ENCODE results near the gene FAH.

- TF ChIP-seq RCOR1 (IDR thresholded peaks at IDR 0.05; ENCODE audit: borderline replicate concordance in 1 of 2, low read depth in 2 of 2, low read length in 2 of 2) (no peak), NCOA2 (IDR thresholded peaks at IDR 0.05; ENCODE audit: partially characterized antibody in 2 of 2) (no peak), HMGXB4 (CRISPR knock-in tag; IDR thresholded peaks at IDR 0.05) (no peak), TBP (optimal IDR thresholded peaks at IDR 0.05; ENCODE audit: low read depth, low read length) (no peak), ZNF445 (CRISPR knock-in tag; IDR thresholded peaks at IDR 0.05; ENCODE audit: low read depth) (no peak), BRCA1 (IDR thresholded peaks at IDR 0.05) (no peak), BRCA1 (CRISPR knock-in tag; IDR thresholded peaks at IDR 0.05) (no peak), ZC3H11A (IDR thresholded peaks at IDR 0.05; ENCODE audit: low read depth, low read length) (no peak), ZNF121 (CRISPR knock-in tag; conservative IDR thresholded peaks at IDR 0.05) (no peak), ZNF263 (CRISPR knock-in tag; IDR thresholded peaks at IDR 0.05; ENCODE audit: borderline replicate concordance) (no peak), DNMT1 (IDR thresholded peaks at IDR 0.05) (no peak), CC2D1A (IDR thresholded peaks at IDR 0.05) (no peak), ZBTB43 (CRISPR knock-in tag; IDR thresholded peaks at IDR 0.05) (no peak), PREB (CRISPR knock-in tag; IDR thresholded peaks at IDR 0.05) (no peak)
Observed at GRCh38 chr15:80121546-80121945, 31.3 kb upstream of the FAH start.

All from K562 (cell line).